Measurements from ENCODE around the gene TCP11. TPM values are rescaled to one million over a fixed set of nuclear protein-coding genes. Genes with fewer than 3 reads are reported as not detected.
A peak's percentile ranks its signal among the peaks of the same experiment; 100 is the strongest.

The TCP11 gene
- total RNA-seq, 1 donor from 2014 or later: not detected

DNA sequence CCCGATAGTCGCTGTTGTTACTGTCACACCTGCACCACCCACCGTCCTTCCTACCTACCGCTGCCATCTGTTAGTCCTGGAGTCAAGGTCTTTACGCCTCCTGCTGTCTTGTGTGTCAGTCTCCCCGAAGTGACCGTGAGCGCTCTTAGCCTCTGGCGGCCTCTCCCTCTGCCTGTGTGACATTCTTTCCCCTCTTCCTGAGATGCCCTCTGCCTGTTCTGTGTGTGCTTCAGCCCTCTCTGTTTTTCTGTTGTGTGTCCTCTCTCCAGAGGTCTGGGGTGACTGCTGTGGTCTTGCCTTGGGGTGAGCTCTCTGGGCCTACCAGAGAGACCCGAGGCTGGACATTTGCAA, 54.9 kb downstream of the TCP11 start:
- TF ChIP-seq, protein P1, sequence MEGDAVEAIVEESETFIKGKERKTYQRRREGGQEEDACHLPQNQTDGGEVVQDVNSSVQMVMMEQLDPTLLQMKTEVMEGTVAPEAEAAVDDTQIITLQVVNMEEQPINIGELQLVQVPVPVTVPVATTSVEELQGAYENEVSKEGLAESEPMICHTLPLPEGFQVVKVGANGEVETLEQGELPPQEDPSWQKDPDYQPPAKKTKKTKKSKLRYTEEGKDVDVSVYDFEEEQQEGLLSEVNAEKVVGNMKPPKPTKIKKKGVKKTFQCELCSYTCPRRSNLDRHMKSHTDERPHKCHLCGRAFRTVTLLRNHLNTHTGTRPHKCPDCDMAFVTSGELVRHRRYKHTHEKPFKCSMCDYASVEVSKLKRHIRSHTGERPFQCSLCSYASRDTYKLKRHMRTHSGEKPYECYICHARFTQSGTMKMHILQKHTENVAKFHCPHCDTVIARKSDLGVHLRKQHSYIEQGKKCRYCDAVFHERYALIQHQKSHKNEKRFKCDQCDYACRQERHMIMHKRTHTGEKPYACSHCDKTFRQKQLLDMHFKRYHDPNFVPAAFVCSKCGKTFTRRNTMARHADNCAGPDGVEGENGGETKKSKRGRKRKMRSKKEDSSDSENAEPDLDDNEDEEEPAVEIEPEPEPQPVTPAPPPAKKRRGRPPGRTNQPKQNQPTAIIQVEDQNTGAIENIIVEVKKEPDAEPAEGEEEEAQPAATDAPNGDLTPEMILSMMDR (IDR thresholded peaks at IDR 0.05; ENCODE audit: borderline replicate concordance): no peak

DNA sequence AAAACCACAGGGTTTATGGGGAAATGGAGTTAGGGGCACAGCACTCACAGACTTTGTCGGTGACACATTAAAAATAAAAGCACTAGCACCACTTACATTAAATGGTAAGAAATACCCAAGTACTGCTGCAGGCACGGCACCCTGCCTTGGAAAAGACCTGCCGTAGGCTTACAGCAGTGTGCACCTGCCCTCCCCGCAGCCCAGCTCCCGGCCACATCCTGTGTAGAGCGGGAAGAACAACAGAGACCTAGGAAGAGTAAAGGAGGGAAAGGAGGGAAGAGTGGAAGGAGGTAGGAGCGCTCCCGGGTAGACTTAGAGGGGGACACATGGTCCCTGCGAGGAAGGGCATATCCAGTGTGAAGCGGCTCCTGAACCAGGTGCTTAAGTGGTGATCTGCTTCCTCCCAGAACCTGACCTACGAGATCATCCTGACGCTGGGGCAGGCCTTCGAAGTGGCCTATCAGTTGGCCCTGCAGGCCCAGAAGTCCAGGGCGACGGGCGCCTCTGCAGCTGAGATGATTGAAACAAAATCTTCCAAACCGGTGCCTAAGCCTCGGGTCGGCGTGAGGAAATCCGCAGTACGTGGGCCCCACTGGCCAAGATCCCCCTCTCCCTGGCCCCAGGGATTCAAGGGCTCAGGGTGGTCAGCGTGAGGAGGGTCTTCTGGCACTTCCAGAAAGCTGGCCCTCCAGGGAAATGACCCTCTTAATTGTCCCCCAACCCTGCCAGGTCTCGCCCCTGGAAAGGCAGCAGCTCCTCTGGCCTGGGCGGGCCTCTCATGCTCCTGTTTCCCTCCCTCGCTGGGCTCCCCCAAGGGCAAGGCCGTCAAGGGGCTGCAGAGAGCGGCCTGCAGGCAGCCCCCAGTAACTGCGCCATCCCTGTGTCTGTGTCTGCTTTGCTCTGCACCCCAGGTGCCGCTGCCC, 55.5 kb downstream of the TCP11 start:
- Histone ChIP-seq H3K36me3 (peaks cover 100% of the 10 kb centered on the region), H3K27me3 (ENCODE audit: low read depth) (no peaks in the 10 kb centered on the region), H3K4me3 (no peak overlapping the region), H3K4me1 (peaks cover 56% of the 10 kb centered on the region), H3K27ac (replicated peaks) (no peak overlapping the region), H3K9me3 (replicated peaks) (no peaks in the 10 kb centered on the region)
- TF ChIP-seq, protein P1 (IDR thresholded peaks at IDR 0.05; ENCODE audit: borderline replicate concordance): no peak
- no peak for DNase-seq
- intact Hi-C loops (cut with micrococcal nuclease): no loop called here

More for the DNA sequence above, 54.9 kb downstream of the TCP11 start:
- H3K9me3 ChIP-seq (replicated peaks): no peaks in the 10 kb centered on the region
- H3K36me3 ChIP-seq: peaks cover 96% of the 10 kb centered on the region
- no peak overlapping the region for H3K4me3 ChIP-seq
- no peaks in the 10 kb centered on the region for H3K27me3 ChIP-seq (ENCODE audit: low read depth)
- peak overlapping the region; percentile 48 for H3K27ac ChIP-seq (replicated peaks)
- intact Hi-C loops (cut with micrococcal nuclease): no loop called here
- DNase-seq: no peak
- peaks cover 51% of the 10 kb centered on the region for H3K4me1 ChIP-seq

DNA sequence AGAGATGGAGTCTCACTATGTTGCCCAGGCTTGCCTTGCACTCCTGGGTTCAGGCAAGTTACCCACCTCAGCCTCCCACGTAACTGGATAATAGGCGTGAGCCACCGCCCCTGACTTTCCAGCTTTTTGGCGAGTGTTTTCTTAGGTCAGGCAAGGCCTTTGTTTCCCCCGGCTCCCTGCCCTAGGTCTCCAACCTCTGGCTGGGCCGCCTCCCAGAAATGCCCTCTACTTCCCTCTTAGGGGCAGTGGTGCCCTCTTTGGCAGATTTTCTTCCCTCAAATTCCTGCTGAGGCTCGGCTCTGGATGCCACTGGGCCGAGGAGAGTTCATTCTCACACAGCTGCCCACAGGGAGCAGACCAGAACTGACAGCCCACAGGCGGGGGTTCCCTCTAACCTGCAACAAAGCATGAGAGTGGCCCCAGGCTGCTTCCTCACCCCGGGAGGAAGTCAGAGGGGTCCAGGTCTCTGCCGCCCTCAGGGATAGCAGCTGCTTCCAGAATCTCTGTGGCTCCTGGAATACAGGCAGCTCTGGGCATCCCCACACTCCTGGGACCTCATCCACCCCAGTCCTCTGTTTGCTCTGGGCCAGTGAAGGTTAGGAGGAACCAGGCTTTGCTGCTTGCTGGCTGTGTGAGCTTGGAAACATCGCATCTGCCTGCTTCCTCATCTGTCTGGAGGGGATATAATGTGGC, 56.5 kb downstream of the TCP11 start:
- TF ChIP-seq, protein P1 (IDR thresholded peaks at IDR 0.05; ENCODE audit: borderline replicate concordance): no peak

DNA sequence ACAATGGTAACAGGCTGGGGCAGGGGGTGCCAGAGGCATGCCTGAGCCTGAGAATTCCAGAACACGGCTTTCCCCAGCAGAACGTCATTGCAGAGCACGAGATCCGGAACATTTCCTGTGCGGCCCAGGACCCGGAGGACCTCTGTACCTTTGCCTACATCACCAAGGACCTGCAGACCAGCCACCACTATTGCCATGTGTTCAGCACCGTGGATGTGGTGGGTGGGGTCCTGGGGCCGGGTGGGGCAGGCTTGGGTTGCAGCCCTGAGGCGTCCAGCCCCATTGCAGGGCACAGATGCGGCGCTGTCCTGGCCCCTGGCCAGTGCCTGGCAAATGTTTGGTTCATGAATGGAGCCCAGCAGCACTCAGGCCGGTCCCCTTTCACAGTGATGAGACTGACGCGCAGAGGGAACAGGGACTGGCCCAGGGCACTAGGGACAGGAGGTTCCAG, 57.1 kb downstream of the TCP11 start:
- peaks cover 100% of the 10 kb centered on the region for H3K36me3 ChIP-seq
- H3K4me1 ChIP-seq: peaks cover 43% of the 10 kb centered on the region
- TF ChIP-seq, protein P1 (IDR thresholded peaks at IDR 0.05; ENCODE audit: borderline replicate concordance): no peak
- H3K27ac ChIP-seq (replicated peaks): no peak overlapping the region
- intact Hi-C loops (cut with micrococcal nuclease): no loop called here
- H3K27me3 ChIP-seq (ENCODE audit: low read depth): no peaks in the 10 kb centered on the region
- H3K9me3 ChIP-seq (replicated peaks): no peaks in the 10 kb centered on the region
- no peak overlapping the region for H3K4me3 ChIP-seq
- DNase-seq: no peak

More for the DNA sequence above, 56.5 kb downstream of the TCP11 start:
- Histone ChIP-seq H3K4me3 (no peak overlapping the region), H3K27ac (replicated peaks) (no peak overlapping the region), H3K36me3 (peaks cover 100% of the 10 kb centered on the region), H3K9me3 (replicated peaks) (no peaks in the 10 kb centered on the region), H3K27me3 (ENCODE audit: low read depth) (no peaks in the 10 kb centered on the region), H3K4me1 (peaks cover 49% of the 10 kb centered on the region)
- intact Hi-C loops (cut with micrococcal nuclease): no loop called here
- DNase-seq: no peak

DNA sequence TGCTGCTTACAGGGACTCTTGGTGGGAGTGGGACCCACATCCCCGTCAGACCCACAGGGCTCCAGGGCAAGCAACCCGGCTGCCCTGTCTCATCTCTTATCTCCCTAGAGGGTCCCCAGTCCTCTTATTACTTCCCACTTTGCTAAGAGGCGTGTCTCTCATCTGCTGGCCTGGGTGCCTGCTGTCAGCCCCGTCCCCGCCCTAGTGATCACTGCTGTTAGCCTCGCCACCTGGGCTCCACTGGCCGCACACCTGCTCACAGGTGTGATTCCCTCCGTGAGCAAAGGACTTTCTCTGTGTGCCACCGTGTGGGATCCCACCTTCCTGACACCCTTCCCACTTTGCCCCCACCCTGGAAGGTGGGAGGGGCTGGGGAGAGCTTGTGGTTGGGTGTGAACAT, 57.6 kb downstream of the TCP11 start:
- Histone ChIP-seq H3K27ac (replicated peaks) (no peak overlapping the region), H3K4me1 (peaks cover 40% of the 10 kb centered on the region)
- intact Hi-C loops (cut with micrococcal nuclease): no loop called here

More for the DNA sequence above, 57.6 kb downstream of the TCP11 start:
- Histone ChIP-seq H3K4me3 (no peak overlapping the region), H3K36me3 (peaks cover 100% of the 10 kb centered on the region), H3K9me3 (replicated peaks) (no peaks in the 10 kb centered on the region), H3K27me3 (ENCODE audit: low read depth) (no peaks in the 10 kb centered on the region)
- TF ChIP-seq, protein P1 (IDR thresholded peaks at IDR 0.05; ENCODE audit: borderline replicate concordance): no peak
- DNase-seq: no peak
